Peyer's patch (tissue), 4 donors: Measurements from ENCODE around the gene MLXIP. TPM values are rescaled to one million over a fixed set of nuclear protein-coding genes. Genes with fewer than 3 reads are reported as not detected.
"Not testable (repeated sequence)": the region's sequence is repeated elsewhere in the genome, so short reads cannot be mapped to it uniquely, and the experiment has no call there.

Source experiments
- DNase-seq, 3 donors: peaks; one replicate each; pipeline ENCODE4 v3.0.0-alpha.2; 2017 to 2019
- H3K27ac ChIP-seq, 4 donors: fragments of 200-600 bp; sonication (generic); one replicate each; pipeline ENCODE4 v1.5.1; 2016 to 2019
- H3K27me3 ChIP-seq, 2 donors: fragments of 200-600 bp; sonication (generic); one replicate each; pipeline ENCODE4 v1.5.1; 2019
- H3K36me3 ChIP-seq, 3 donors: fragments of 200-600 bp; sonication (generic); one replicate each; pipeline ENCODE4 v1.5.1; 2016 to 2019
- H3K4me1 ChIP-seq, 4 donors: fragments of 200-600 bp; sonication (generic); one replicate each; pipeline ENCODE4 v1.5.1; 2016 to 2019
- H3K4me3 ChIP-seq, 4 donors: fragments of 200-600 bp; sonication (generic); 1 replicate in 3 of 4; 2 replicates in 1 of 4; pipeline ENCODE4 v1.5.1; 2016 to 2019; ENCODE audit warnings: mild to moderate bottlenecking in 1 of 4
- H3K9me3 ChIP-seq, 4 donors: fragments of 200-600 bp; sonication (generic); one replicate each; pipeline ENCODE4 v1.5.1; 2016 to 2019; ENCODE audit warnings: mild to moderate bottlenecking in 1 of 4
- CTCF ChIP-seq, 6 experiments: fragments of 450-650 bp in 4 of 6; fragments of 200-600 bp in 2 of 6; sonication (generic) in 1 of 6; IDR thresholded peaks; one replicate each; pipeline ENCODE4 v1.5.1; 2017 to 2019; ENCODE audit warnings: antibody characterized with exemption in 6 of 6, mild to moderate bottlenecking in 3 of 6, moderate library complexity in 1 of 6
- POLR2A ChIP-seq, 2 donors: fragments of 450-650 bp; IDR thresholded peaks; one replicate each; pipeline ENCODE4 v1.5.1; 2017; ENCODE audit warnings: antibody characterized with exemption in 2 of 2, mild to moderate bottlenecking in 2 of 2, moderate library complexity in 2 of 2
- total RNA-seq, 4 donors: library from RNA; depleted of rRNA; stranded (reverse); fragments of >200 nt; gene quantifications; one replicate each; pipeline ENCODE4 v1.1.0, GENCODE V29; 2016

MLXIP gene
- total RNA-seq, 4 donors from 2014 or later: 41.5 to 157 (median 98.3) TPM

GRCh38 chr12:122167356-122167925 is 88.9 kb downstream of the MLXIP start:
- Histone ChIP-seq H3K4me3 (no peak overlapping the region), H3K4me1 (peaks cover 0 to 18% (median 0%) of the 10 kb centered on the region in 4 donors), H3K9me3 (no peaks in the 10 kb centered on the region), H3K27ac (peak overlapping the region in 1 of 4 donors; percentile 33), H3K27me3 (no peaks in the 10 kb centered on the region), H3K36me3 (no peaks in the 10 kb centered on the region)
- no peak for DNase-seq
- no peak for TF ChIP-seq POLR2A (IDR thresholded peaks at IDR 0.05)
- TF ChIP-seq CTCF (IDR thresholded peaks at IDR 0.05): no peak

GRCh38 chr12:122168492-122168891 is 89.9 kb downstream of the MLXIP start:
- no peak overlapping the region for H3K27ac ChIP-seq
- H3K27me3 ChIP-seq: no peaks in the 10 kb centered on the region
- TF ChIP-seq CTCF (IDR thresholded peaks at IDR 0.05) (no peak), POLR2A (IDR thresholded peaks at IDR 0.05) (no peak)
- DNase-seq: no peak
- no peak overlapping the region for H3K4me3 ChIP-seq
- H3K4me1 ChIP-seq: peaks cover 0 to 18% (median 0%) of the 10 kb centered on the region in 4 donors
- H3K36me3 ChIP-seq: no peaks in the 10 kb centered on the region
- no peaks in the 10 kb centered on the region for H3K9me3 ChIP-seq

GRCh38 chr12:122171399-122171798 is 92.8 kb downstream of the MLXIP start:
- no peak for DNase-seq
- peaks cover 0 to 16% (median 0%) of the 10 kb centered on the region in 4 donors for H3K4me1 ChIP-seq

GRCh38 chr12:122172262-122172939 is 93.8 kb downstream of the MLXIP start:
- Histone ChIP-seq H3K27me3 (no peaks in the 10 kb centered on the region), H3K9me3 (no peaks in the 10 kb centered on the region), H3K27ac (no peak overlapping the region), H3K36me3 (no peaks in the 10 kb centered on the region), H3K4me3 (no peak overlapping the region), H3K4me1 (peaks cover 0 to 6% (median 0%) of the 10 kb centered on the region in 4 donors)
- no peak for DNase-seq
- TF ChIP-seq POLR2A (IDR thresholded peaks at IDR 0.05): no peak
- no peak for TF ChIP-seq CTCF (IDR thresholded peaks at IDR 0.05)

More at GRCh38 chr12:122171399-122171798, 92.8 kb downstream of the MLXIP start:
- Histone ChIP-seq H3K4me3 (no peak overlapping the region), H3K27me3 (no peaks in the 10 kb centered on the region), H3K9me3 (no peaks in the 10 kb centered on the region), H3K36me3 (no peaks in the 10 kb centered on the region), H3K27ac (no peak overlapping the region)
- no peak for TF ChIP-seq CTCF (IDR thresholded peaks at IDR 0.05)
- TF ChIP-seq POLR2A (IDR thresholded peaks at IDR 0.05): no peak

- Histone ChIP-seq H3K4me1 (no peaks in the 10 kb centered on the region), H3K4me3 (no peak within 1 kb of the TSS), H3K27me3 (no peaks in the 10 kb centered on the region), H3K9me3 (no peaks in the 10 kb centered on the region), H3K27ac (no peak within 1 kb of the TSS), H3K36me3 (no peaks in the 10 kb centered on the region)
- no peak for DNase-seq
- TF ChIP-seq CTCF (IDR thresholded peaks at IDR 0.05): no peak
- TF ChIP-seq POLR2A (IDR thresholded peaks at IDR 0.05): no peak
Observed at GRCh38 chr12:122174155-122174845, 95.7 kb downstream of the MLXIP start, which contains the start of gene IL31. Gene IL31 (minus strand): TSS chr12:122174221. CDS start chr12:122174172, 49 bp downstream.

GRCh38 chr12:122176473-122176872 is 97.9 kb downstream of the MLXIP start:
- not testable (repeated sequence) for H3K4me3 ChIP-seq, H3K4me1 ChIP-seq, H3K9me3 ChIP-seq, H3K27ac ChIP-seq, H3K27me3 ChIP-seq, DNase-seq, H3K36me3 ChIP-seq
